Heart right ventricle (tissue), 16 donors: ENCODE data around the gene PEPD. TPM values are rescaled to one million over a fixed set of nuclear protein-coding genes. Genes with fewer than 3 reads are reported as not detected.

ENCODE experiments used
- ATAC-seq, 8 donors: fragments of 200-7000 bp; cut with Tn5 transposase; one replicate each; pipeline ENCODE4 v1.9.1; 2020; ENCODE audit warnings: mild to moderate bottlenecking in 8 of 8, moderate library complexity in 8 of 8, moderate number of reproducible peaks in 1 of 8
- DNase-seq, 2 donors: peaks; one replicate each; pipeline ENCODE4 v3.0.0-alpha.2; 2020
- H3K27ac ChIP-seq, 10 donors: fragments of 200-600 bp; sonication (generic) in 2 of 10; one replicate each; pipeline versions ENCODE4 v1.5.0 to v1.8.0; 2020 to 2022; ENCODE audit warnings: mild to moderate bottlenecking in 3 of 10
- H3K27me3 ChIP-seq, 7 donors: fragments of 200-600 bp; one replicate each; pipeline ENCODE4 v1.8.0; 2021 to 2022; ENCODE audit warnings: mild to moderate bottlenecking in 2 of 7
- H3K36me3 ChIP-seq, 9 donors: fragments of 200-600 bp; sonication (generic) in 1 of 9; one replicate each; pipeline versions ENCODE4 v1.5.0 to v1.8.0; 2020 to 2022; ENCODE audit warnings: mild to moderate bottlenecking in 2 of 9
- H3K4me1 ChIP-seq, 9 donors: fragments of 200-600 bp; sonication (generic) in 1 of 9; one replicate each; pipeline versions ENCODE4 v1.5.0 to v1.8.0; 2020 to 2022; ENCODE audit warnings: mild to moderate bottlenecking in 4 of 9
- H3K4me3 ChIP-seq, 10 donors: fragments of 200-600 bp; sonication (generic) in 2 of 10; one replicate each; pipeline versions ENCODE4 v1.5.0 to v1.8.0; 2020 to 2022; ENCODE audit warnings: mild to moderate bottlenecking in 7 of 10, moderate library complexity in 2 of 10
- H3K9me3 ChIP-seq, 11 donors: fragments of 200-600 bp in 10 of 11; sonication (generic) in 2 of 11; one replicate each; pipeline versions ENCODE4 v1.5.0 to v1.8.0; 2013 to 2022; ENCODE audit warnings: mild to moderate bottlenecking in 2 of 11, control low read depth in 1 of 11, moderate library complexity in 1 of 11
- CTCF ChIP-seq, 9 donors: fragments of 200-600 bp; sonication (generic) in 2 of 9; IDR thresholded peaks; one replicate each; pipeline versions ENCODE4 v1.5.0 to v1.8.0; 2021 to 2022; ENCODE audit warnings: antibody characterized with exemption in 9 of 9, mild to moderate bottlenecking in 5 of 9, moderate library complexity in 1 of 9
- WGBS, 2 donors: extraction: QIAGEN DNeasy Blood & Tissue Kit; methylation state at CpG; one replicate each; pipeline ENCODE4 v1.1.7; 2013; ENCODE audit warnings: inconsistent platforms in 1 of 2; 5-methylcytosine and 5-hydroxymethylcytosine counted together
- intact Hi-C, 10 donors: fragments of 100-400 bp; cut with DNase I; formaldehyde crosslinking; loops; one replicate each; pipeline versions ENCODE4 v1.11.1 to v1.14.2; 2022
- polyA plus RNA-seq, 2 donors: library from polyadenylated mRNA; stranded (reverse); fragments of 200-250 nt; gene quantifications; one replicate each; pipeline ENCODE4 v1.2.3, GENCODE V29; 2013
- total RNA-seq, 10 donors: library from RNA; stranded (reverse); fragmentation: NEBNext Ultra II Directional in 3 of 10; extraction: Animal tissue kit (Norgen Biotek cat#: 25700) in 3 of 10; gene quantifications; one replicate each; pipeline versions ENCODE4 v1.2.1 to v1.2.4, GENCODE V29; 2021 to 2023
- donor health status: Arrhythmogenic right ventricular cardiomyopathy.
- donor health status: ischemic (EF 13 %, LVEDD 7.1; RV severe dilation, severe dysfunction).
- donor health status: healthy with polysubstance abuse.
- donor health status: DM: no; HTN: yes; CAD: no.
- donor health status: DM: no; HTN: no; CAD: no.
- donor health status: ischemic (EF 25% LVEDD 6.9; RV normal size, moderate dysfunction).
- donor health status: ischemic (EF 25% LVEDD 5.7; RV mildly dilated, moderate dysfunction).
- donor health status: healthy.
- donor health status: DM: yes; HTN: yes; CAD: no.
- donor health status: Ischemic cardiomyopathy.
- donor health status: ischemic (EF 35%, LVEDD 5.7; RV mildly dilated, moderate dysfunction).
- donor health status: nonischemic (EF 11% LVEDD 7.7; RV severe dilation, severe dysfunction).
- donor health status: DM: yes; HTN: yes; CAD: no.
- donor health status: PGD.
- donor health status: ischemic (EF 29% LVEDD 5.4; RV normal size, mild dysfunction).
- donor health status: nonischemic (EF 23%, LVEDD 6.1; RV moderate dilation, normal function).

Gene PEPD
- total and polyA plus RNA-seq, 12 donors = 20.4 to 47.7 (median 26.8) TPM

- Histone ChIP-seq H3K27ac (no peak overlapping the region), H3K4me1 (no peaks in the 10 kb centered on the region), H3K9me3 (no peaks in the 10 kb centered on the region), H3K36me3 (no peaks in the 10 kb centered on the region), H3K27me3 (peaks cover 0 to 69% (median 35%) of the 10 kb centered on the region in 7 donors), H3K4me3 (no peak overlapping the region)
- DNase-seq (no peak), ATAC-seq (no peak)
- WGBS, 2 donors = 63 to 72% methylated on average over 4 of the region's 4 CpGs
- intact Hi-C loops = no loop called here
- TF ChIP-seq CTCF (IDR thresholded peaks at IDR 0.05) = no peak
These were observed 9.3 kb upstream of the PEPD start for GRCh38 chr19:33530842-33531241.

- H3K27me3 ChIP-seq = peaks cover 0 to 69% (median 35%) of the 10 kb centered on the region in 7 donors
- intact Hi-C loops = no loop called here
- H3K36me3 ChIP-seq = no peaks in the 10 kb centered on the region
- no peaks in the 10 kb centered on the region for H3K9me3 ChIP-seq
- no peak for DNase-seq
- no peak for TF ChIP-seq CTCF (IDR thresholded peaks at IDR 0.05)
- ATAC-seq = no peak
- H3K4me1 ChIP-seq = no peaks in the 10 kb centered on the region
- no peak overlapping the region for H3K27ac ChIP-seq
- no peak overlapping the region for H3K4me3 ChIP-seq
- WGBS, 2 donors = 52 to 62% methylated on average over 3 of the region's 3 CpGs
These were observed 8.7 kb upstream of the PEPD start for GRCh38 chr19:33530296-33530695.

GRCh38 chr19:33529094-33529676, 7.6 kb upstream of the PEPD start:
- H3K4me3 ChIP-seq = no peak overlapping the region
- no peaks in the 10 kb centered on the region for H3K9me3 ChIP-seq
- WGBS, 2 donors = 65 to 69% methylated on average over 12 of the region's 12 CpGs
- H3K27me3 ChIP-seq = peaks cover 0 to 62% (median 28%) of the 10 kb centered on the region in 7 donors
- intact Hi-C loops = no loop called here
- no peaks in the 10 kb centered on the region for H3K4me1 ChIP-seq
- TF ChIP-seq CTCF (IDR thresholded peaks at IDR 0.05) = no peak
- H3K36me3 ChIP-seq = no peaks in the 10 kb centered on the region
- ATAC-seq (no peak), DNase-seq (no peak)
- no peak overlapping the region for H3K27ac ChIP-seq

GRCh38 chr19:33528404-33528803, 6.8 kb upstream of the PEPD start:
- Histone ChIP-seq H3K27ac (no peak overlapping the region), H3K36me3 (no peaks in the 10 kb centered on the region), H3K9me3 (no peaks in the 10 kb centered on the region), H3K4me3 (no peak overlapping the region), H3K4me1 (no peaks in the 10 kb centered on the region), H3K27me3 (peaks cover 0 to 55% (median 22%) of the 10 kb centered on the region in 7 donors)
- intact Hi-C loops = no loop called here
- WGBS, 2 donors = 64 to 71% methylated on average over 2 of the region's 2 CpGs
- DNase-seq = no peak
- ATAC-seq = no peak
- no peak for TF ChIP-seq CTCF (IDR thresholded peaks at IDR 0.05)
